ENCODE measurements around the gene ERN2. TPM values are rescaled to one million over a fixed set of nuclear protein-coding genes. Genes with fewer than 3 reads are reported as not detected.

ERN2 gene
- total and polyA plus RNA-seq, 4 donors: 0.33 to 3.0 (median 0.42) TPM

Other genes starting within 250 kb of the ERN2 start
- gene GGA2, start 202.7 kb downstream of the ERN2 start, total RNA-seq: 10 to 100 TPM; 29.3 to 41.9 TPM
- 10 to 100 TPM; 67.5 to 97.3 TPM for gene GGA2, start 202.7 kb downstream of the ERN2 start, polyA plus RNA-seq (ENCODE audit: insufficient read length in 2 of 2)
- gene EARS2, start 155.9 kb downstream of the ERN2 start, total RNA-seq: 10 to 100 TPM; 25.0 to 27.7 TPM
- 10 to 100 TPM; 16.6 to 21.9 TPM for gene EARS2, start 155.9 kb downstream of the ERN2 start, polyA plus RNA-seq (ENCODE audit: insufficient read length in 2 of 2)
- gene UBFD1, start 155.5 kb downstream of the ERN2 start, total RNA-seq: 10 to 100 TPM; 58.1 to 82.0 TPM
- 100 to 1,000 TPM in 1 of 2 donors, 10 to 100 TPM in 1; 95.6 to 104 TPM for gene UBFD1, start 155.5 kb downstream of the ERN2 start, polyA plus RNA-seq (ENCODE audit: insufficient read length in 2 of 2)
- 100 to 1,000 TPM; 103 to 125 TPM for gene NDUFAB1, start 116.9 kb downstream of the ERN2 start, total RNA-seq
- 100 to 1,000 TPM; 122 to 134 TPM for gene NDUFAB1, start 116.9 kb downstream of the ERN2 start, polyA plus RNA-seq (ENCODE audit: insufficient read length in 2 of 2)
- 10 to 100 TPM in 1 of 2 donors, 1 to 10 TPM in 1; 9.3 to 12.3 TPM for gene PALB2, start 71.9 kb downstream of the ERN2 start, total RNA-seq
- gene PALB2, start 71.9 kb downstream of the ERN2 start, polyA plus RNA-seq (ENCODE audit: insufficient read length in 2 of 2): 10 to 100 TPM; 12.3 to 15.4 TPM
- 10 to 100 TPM; 53.2 to 67.9 TPM for gene DCTN5, start 71.8 kb downstream of the ERN2 start, total RNA-seq
- 10 to 100 TPM; 53.6 to 65.3 TPM for gene DCTN5, start 71.8 kb downstream of the ERN2 start, polyA plus RNA-seq (ENCODE audit: insufficient read length in 2 of 2)
- gene PLK1, start 34.3 kb downstream of the ERN2 start, total RNA-seq: 1 to 10 TPM; 4.4 to 7.1 TPM
- gene PLK1, start 34.3 kb downstream of the ERN2 start, polyA plus RNA-seq (ENCODE audit: insufficient read length in 2 of 2): 10 to 100 TPM; 20.0 to 20.1 TPM
- 10 to 100 TPM in 1 of 2 donors, 1 to 10 TPM in 1; 5.9 to 22.5 TPM for gene CHP2, start 41.8 kb upstream of the ERN2 start, total RNA-seq
- gene CHP2, start 41.8 kb upstream of the ERN2 start, polyA plus RNA-seq (ENCODE audit: insufficient read length in 2 of 2): 1 to 10 TPM in 1 of 2 donors, under 1 TPM in 1; 0.67 to 2.1 TPM
- 10 to 100 TPM; 50.7 to 67.6 TPM for gene PRKCB, start 122.8 kb upstream of the ERN2 start, total RNA-seq
- gene PRKCB, start 122.8 kb upstream of the ERN2 start, polyA plus RNA-seq (ENCODE audit: insufficient read length in 2 of 2): 100 to 1,000 TPM; 108 to 118 TPM